Keratinocyte (primary cell): ENCODE data around the gene LHFPL2. TPM values are rescaled to one million over a fixed set of nuclear protein-coding genes. Genes with fewer than 3 reads are reported as not detected.

ENCODE experiments used
- DNase-seq: peaks from one replicate; pipeline ENCODE4 v3.0.0-alpha.2; 2011; ENCODE audit warnings: low read depth, missing footprints, low spot score
- FAIRE-seq: peaks from 2 replicates; lab custom pipeline; 2011; peaks lifted over from hg19 to GRCh38; lab: Jason Lieb, UNC
- H2AFZ ChIP-seq: 2 replicates; pipeline ENCODE4 v1.6.0; 2012; ENCODE audit warnings: low read length, control low read depth, inconsistent platforms; ENCODE audit not compliant: control insufficient read depth
- H3K27ac ChIP-seq: 2 replicates; pipeline ENCODE4 v1.5.1; 2011; ENCODE audit warnings: low read length; ENCODE audit not compliant: control insufficient read depth, insufficient read depth
- H3K27me3 ChIP-seq: 3 replicates; pipeline ENCODE4 v1.6.0; 2011; ENCODE audit warnings: low read length; ENCODE audit not compliant: control insufficient read depth, insufficient read depth; ENCODE audit errors: extremely low read depth
- H3K36me3 ChIP-seq, 2 experiments: 2 replicates in 1 of 2; 3 replicates in 1 of 2; pipeline ENCODE4 v1.5.1; 2011; ENCODE audit warnings: low read length in 2 of 2, mild to moderate bottlenecking in 1 of 2; ENCODE audit not compliant: control insufficient read depth in 2 of 2, insufficient read depth in 2 of 2; ENCODE audit errors: extremely low read depth in 1 of 2
- H3K4me1 ChIP-seq: 3 replicates; pipeline ENCODE4 v1.5.1; 2011; ENCODE audit warnings: low read length; ENCODE audit not compliant: control insufficient read depth, insufficient read depth; ENCODE audit errors: extremely low read depth
- H3K4me2 ChIP-seq: 3 replicates; pipeline ENCODE4 v1.6.0; 2011; ENCODE audit warnings: low read depth, low read length; ENCODE audit not compliant: control insufficient read depth, insufficient read depth; ENCODE audit errors: extremely low read depth
- H3K4me3 ChIP-seq, 3 experiments: fragments of 200-600 bp in 1 of 3; sonication (generic) in 1 of 3; 2 replicates in 2 of 3; 3 replicates in 1 of 3; pipeline ENCODE4 v1.5.1; 2011 to 2016; ENCODE audit warnings: low read length in 3 of 3, mild to moderate bottlenecking in 3 of 3, control low read depth in 2 of 3, inconsistent platforms in 1 of 3, low read depth in 1 of 3, mixed read lengths in 1 of 3, mixed run types in 1 of 3, moderate library complexity in 1 of 3; ENCODE audit not compliant: control insufficient read depth in 2 of 3, insufficient read depth in 2 of 3; ENCODE audit errors: extremely low read depth in 1 of 3
- H3K79me2 ChIP-seq: 2 replicates; pipeline ENCODE4 v1.6.0; 2012; ENCODE audit warnings: low read length; ENCODE audit not compliant: control insufficient read depth, insufficient read depth
- H3K9ac ChIP-seq: 3 replicates; pipeline ENCODE4 v1.6.0; 2011; ENCODE audit warnings: low read length; ENCODE audit not compliant: control insufficient read depth, insufficient read depth; ENCODE audit errors: extremely low read depth
- H3K9me1 ChIP-seq: 3 replicates; pipeline ENCODE4 v1.6.0; 2011; ENCODE audit warnings: low read length; ENCODE audit not compliant: control insufficient read depth, insufficient read depth; ENCODE audit errors: extremely low read depth
- H3K9me3 ChIP-seq: 2 replicates; pipeline ENCODE4 v1.5.1; 2012; ENCODE audit warnings: low read depth, low read length; ENCODE audit not compliant: control insufficient read depth
- H4K20me1 ChIP-seq: 3 replicates; pipeline ENCODE4 v1.6.0; 2011; ENCODE audit warnings: low read length; ENCODE audit not compliant: control insufficient read depth, insufficient read depth; ENCODE audit errors: extremely low read depth
- CTCF ChIP-seq, 3 experiments: IDR thresholded peaks in 1 of 3; conservative IDR thresholded peaks in 1 of 3; optimal IDR thresholded peaks in 1 of 3; 2 replicates in 2 of 3; 3 replicates in 1 of 3; pipeline versions ENCODE3 to v1.5.1; 2011; ENCODE audit warnings: low read length in 3 of 3, mild to moderate bottlenecking in 3 of 3, moderate library complexity in 2 of 3, control low read depth in 1 of 3, inconsistent platforms in 1 of 3; ENCODE audit not compliant: insufficient read depth in 2 of 3; ENCODE audit errors: extremely low read depth in 1 of 3
- EZH2 ChIP-seq: IDR thresholded peaks from one replicate; pipeline ENCODE4 v1.6.1; 2012; ENCODE audit warnings: inconsistent platforms, mild to moderate bottlenecking, low read length, moderate library complexity
- dilution Hi-C: fragments of 300-500 bp; cut with MboI; formaldehyde crosslinking; loops from one replicate; pipeline ENCODE4 v1.7.0; 2020; ENCODE audit warnings: low sequenced_read_pairs; ENCODE audit not compliant: extremely low pct_ligation_motif_present
- polyA plus RNA-seq, 5 experiments: library from polyadenylated mRNA; depleted of rRNA in 3 of 5; stranded (reverse) in 3 of 5; stranded (forward) in 1 of 5; unstranded in 1 of 5; fragments of >200 nt; gene quantifications; 1 replicate in 1 of 5; 2 replicates in 3 of 5; 3 replicates in 1 of 5; pipeline versions ENCODE4 v1.2.1 to v1.2.3, GENCODE V29; 2011 to 2012; ENCODE audit warnings: missing spikeins in 2 of 5, low read depth in 1 of 5, low replicate concordance in 1 of 5

The LHFPL2 gene
- polyA plus RNA-seq, 1 donor (not counting 4 experiments of a cell fraction or from before 2014, with no cell fraction given) = 11.4 TPM

- no peak overlapping the region for H3K9ac ChIP-seq
- H4K20me1 ChIP-seq = no peaks in the 10 kb centered on the region
- DNase-seq (no peak), FAIRE-seq (no peak)
- no peaks in the 10 kb centered on the region for H3K36me3 ChIP-seq
- no peaks in the 10 kb centered on the region for H3K27me3 ChIP-seq
- H3K4me2 ChIP-seq = no peak overlapping the region
- H3K4me3 ChIP-seq = no peak overlapping the region
- H3K9me3 ChIP-seq = no peaks in the 10 kb centered on the region
- peaks cover 8% of the 10 kb centered on the region for H3K79me2 ChIP-seq
- no peak overlapping the region for H3K27ac ChIP-seq
- H2AFZ ChIP-seq = no peak overlapping the region
- H3K9me1 ChIP-seq = no peaks in the 10 kb centered on the region
- TF ChIP-seq CTCF (optimal IDR thresholded peaks at IDR 0.05 in 1 of 3, IDR thresholded peaks at IDR 0.05 in 1 of 3, conservative IDR thresholded peaks at IDR 0.05 in 1 of 3; ENCODE audit: extremely low read depth in 1 of 3, insufficient read depth in 2 of 3, low read length in 3 of 3) (no peak), EZH2 (no peak)
- peaks cover 10% of the 10 kb centered on the region for H3K4me1 ChIP-seq
- dilution Hi-C loops = no loop called here
Observed at GRCh38 chr5:78651468-78651867, 2.9 kb upstream of the LHFPL2 start.

GRCh38 chr5:78650531-78650930 lies 2.0 kb upstream of the LHFPL2 start:
- H2AFZ ChIP-seq = no peak overlapping the region
- H3K27me3 ChIP-seq = no peaks in the 10 kb centered on the region
- no peaks in the 10 kb centered on the region for H3K36me3 ChIP-seq
- peaks cover 14% of the 10 kb centered on the region for H3K79me2 ChIP-seq
- dilution Hi-C loops = no loop called here
- DNase-seq (no peak), FAIRE-seq (no peak)
- no peaks in the 10 kb centered on the region for H3K9me1 ChIP-seq
- H3K4me3 ChIP-seq = no peak overlapping the region
- no peak overlapping the region for H3K27ac ChIP-seq
- H3K4me2 ChIP-seq = no peak overlapping the region
- no peaks in the 10 kb centered on the region for H4K20me1 ChIP-seq
- no peak overlapping the region for H3K9ac ChIP-seq
- TF ChIP-seq EZH2 (no peak), CTCF (optimal IDR thresholded peaks at IDR 0.05 in 1 of 3, IDR thresholded peaks at IDR 0.05 in 1 of 3, conservative IDR thresholded peaks at IDR 0.05 in 1 of 3; ENCODE audit: extremely low read depth in 1 of 3, insufficient read depth in 2 of 3, low read length in 3 of 3) (no peak)
- peaks cover 13% of the 10 kb centered on the region for H3K4me1 ChIP-seq
- no peaks in the 10 kb centered on the region for H3K9me3 ChIP-seq
